ENCODE measurements around the gene HPN.
"Not testable (repeated sequence)": the region's sequence is repeated elsewhere in the genome, so short reads cannot be mapped to it uniquely, and the experiment has no call there.

HPN gene

DNA sequence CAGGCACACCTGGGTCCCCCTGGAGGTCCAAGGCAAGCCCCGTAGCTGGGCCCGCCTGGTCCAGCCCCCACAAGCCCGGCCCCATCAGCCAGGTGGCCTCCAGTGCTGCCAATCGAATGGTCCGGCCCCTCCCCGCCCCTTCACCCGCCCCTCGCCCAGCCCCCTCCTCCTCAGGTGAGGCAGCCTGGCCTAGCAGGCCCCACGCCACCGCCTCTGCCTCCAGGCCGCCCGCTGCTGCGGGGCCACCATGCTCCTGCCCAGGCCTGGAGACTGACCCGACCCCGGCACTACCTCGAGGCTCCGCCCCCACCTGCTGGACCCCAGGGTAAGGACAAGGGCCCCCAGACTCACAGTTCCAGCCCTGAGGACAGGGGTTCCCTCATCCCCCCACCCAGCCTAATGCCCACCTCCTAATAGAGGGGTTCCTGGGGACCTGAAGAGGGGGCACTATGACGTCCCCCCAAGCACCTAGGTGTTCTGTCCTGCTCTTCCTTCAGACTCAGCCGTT lies at the start of gene HPN:
HPN (plus strand) TSS at position 174 of the 508 bp plus-strand sequence. CDS start 786 bp downstream, outside the sequence.
- DNase-seq, result no peak

DNA sequence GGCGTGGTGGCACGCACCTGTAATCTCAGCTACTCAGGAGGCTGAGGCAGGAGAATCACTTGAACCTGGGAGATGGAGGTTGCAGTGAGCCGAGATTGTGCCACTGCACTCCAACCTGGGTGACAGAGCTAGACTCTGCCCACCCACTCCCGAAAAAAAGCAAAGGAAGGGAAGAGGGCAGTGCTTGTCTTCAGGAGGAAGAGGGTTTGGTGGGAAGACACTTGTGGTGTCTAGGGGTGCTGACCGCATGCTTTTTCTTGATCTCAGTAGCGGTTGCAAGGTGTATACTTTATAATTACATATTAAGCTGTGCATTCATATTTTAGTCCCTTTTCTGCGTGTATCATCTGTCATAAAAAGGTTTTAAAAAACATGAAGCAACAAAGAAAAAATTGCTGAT lies 48.9 kb upstream of the HPN start:
- peak; percentile 19 for DNase-seq

DNA sequence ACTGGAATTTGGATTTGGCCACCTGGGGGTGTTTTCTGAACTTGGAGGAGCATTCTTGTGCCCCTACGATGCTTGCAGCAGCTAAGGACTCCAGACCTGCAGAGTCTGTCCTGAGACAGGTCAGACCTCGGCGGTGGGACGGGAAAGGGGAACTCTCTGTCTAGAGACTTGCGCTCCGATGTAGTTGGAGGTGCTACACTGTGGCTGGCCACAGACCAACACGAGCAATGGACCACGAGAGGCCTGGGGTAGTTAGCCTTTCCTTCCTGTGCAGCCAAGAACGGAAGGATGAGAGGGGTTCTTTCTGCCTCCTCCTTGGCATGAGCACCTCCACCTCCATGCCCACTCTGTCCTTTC lies 47.3 kb upstream of the HPN start:
- no peak for DNase-seq

DNA sequence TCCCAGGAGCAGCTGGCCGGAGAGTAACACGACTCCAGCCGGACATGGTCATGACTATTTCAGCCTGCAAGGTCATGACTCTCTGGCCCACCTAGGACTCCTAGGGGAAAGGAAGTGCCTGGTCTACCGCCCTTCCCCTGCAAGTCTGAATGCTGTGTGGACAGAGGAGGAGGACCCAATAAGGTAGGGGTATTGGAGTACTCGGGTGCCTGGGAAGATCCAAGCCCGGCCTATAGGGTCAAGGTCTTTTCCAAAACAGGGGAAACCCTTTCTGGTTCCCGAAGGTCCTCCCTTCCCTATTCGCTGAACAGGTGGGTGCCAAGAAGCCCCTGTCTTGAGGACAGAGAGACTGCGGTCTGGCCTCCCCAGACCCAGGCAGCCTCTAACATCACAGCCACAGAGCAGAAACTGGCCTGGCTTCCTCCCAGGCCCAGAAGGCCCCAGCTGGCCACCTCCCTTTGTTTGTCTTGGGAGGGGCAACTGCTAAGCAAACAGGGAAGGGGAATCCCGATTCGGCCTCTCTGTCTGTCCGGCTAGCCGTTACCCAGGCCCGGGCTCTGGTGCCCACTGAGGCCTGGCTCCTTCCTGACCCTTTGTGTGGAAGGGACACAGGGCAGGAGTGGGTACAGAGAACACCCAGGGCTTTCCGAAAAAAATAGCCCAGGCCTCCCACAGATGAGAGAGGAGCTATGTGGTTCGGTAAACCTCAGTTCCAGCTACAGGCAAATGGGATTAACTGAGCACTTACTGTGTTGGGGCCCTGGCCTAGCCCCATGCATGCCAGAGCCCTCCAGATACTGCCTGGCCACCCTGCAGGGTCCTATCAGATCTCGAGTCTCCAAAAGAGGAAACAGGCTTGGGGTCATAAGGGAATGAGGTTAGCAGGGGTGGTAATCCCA lies 46.6 kb upstream of the HPN start:
- no peak for DNase-seq

DNA sequence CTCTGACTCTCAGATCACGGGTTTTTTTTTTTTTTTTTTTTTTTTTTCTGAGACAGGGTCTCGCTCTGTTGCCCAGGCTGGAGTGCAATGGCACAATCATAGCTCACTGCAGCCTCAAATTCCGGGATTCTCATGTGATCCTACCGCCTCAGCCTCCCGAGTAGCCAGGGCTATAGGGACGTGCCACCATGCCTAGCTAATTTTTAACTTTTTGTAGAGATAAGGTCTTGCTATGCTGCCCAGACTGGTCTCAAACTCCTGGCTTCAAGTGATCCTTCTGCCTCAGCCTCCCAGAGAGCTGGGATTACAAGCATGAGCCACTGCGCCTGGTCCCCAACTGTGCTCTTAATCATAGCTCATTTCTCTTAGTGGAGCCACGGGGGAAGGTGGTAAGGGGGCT lies 46.0 kb upstream of the HPN start:
- no peak for DNase-seq

DNA sequence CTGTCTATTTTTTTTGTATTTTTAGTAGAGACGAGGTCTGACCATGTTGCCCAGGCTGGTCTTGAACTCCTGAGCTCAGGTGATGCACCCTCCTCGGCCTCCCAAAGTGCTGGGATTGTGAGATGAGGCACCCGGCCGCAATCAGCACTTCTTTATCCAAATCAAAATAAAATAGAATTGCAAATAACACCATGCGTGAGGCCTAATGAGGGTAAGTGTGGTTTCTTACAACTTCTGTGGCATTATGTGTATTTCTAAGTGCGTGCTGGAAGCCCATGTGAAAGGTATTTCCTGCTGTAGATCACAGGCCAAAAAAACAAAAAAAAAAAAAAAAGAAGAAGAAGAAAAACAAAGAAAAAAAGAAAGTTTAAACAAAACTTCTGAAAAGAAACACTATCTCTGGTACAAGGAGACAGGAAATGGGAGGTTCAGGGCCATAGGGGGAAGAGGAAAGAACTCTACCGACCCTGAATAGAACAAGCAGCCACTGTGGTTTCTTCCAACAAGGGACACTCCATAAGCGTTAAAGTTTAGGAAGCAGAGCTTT lies 44.4 kb upstream of the HPN start:
- peak; percentile 52 for DNase-seq

DNA sequence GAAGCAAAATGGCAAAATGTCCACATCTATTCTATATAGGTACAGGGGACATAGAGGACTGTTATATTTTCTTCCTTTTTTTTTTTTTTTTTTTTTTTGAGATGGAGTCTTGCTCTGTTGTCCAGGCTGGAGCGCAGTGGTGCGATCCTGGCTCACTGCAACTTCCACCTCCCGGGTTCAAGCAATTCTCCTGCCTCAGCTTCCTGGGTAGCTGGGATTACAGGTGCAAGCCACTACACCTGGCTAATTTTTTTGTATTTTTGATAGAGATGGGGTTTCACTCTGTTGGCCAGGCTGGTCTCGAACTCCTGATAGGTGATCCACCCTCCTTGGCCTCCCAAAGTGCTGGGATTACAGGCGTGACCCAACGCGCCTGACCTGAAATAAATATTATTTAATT lies 43.3 kb upstream of the HPN start:
- not testable (repeated sequence) for DNase-seq

DNA sequence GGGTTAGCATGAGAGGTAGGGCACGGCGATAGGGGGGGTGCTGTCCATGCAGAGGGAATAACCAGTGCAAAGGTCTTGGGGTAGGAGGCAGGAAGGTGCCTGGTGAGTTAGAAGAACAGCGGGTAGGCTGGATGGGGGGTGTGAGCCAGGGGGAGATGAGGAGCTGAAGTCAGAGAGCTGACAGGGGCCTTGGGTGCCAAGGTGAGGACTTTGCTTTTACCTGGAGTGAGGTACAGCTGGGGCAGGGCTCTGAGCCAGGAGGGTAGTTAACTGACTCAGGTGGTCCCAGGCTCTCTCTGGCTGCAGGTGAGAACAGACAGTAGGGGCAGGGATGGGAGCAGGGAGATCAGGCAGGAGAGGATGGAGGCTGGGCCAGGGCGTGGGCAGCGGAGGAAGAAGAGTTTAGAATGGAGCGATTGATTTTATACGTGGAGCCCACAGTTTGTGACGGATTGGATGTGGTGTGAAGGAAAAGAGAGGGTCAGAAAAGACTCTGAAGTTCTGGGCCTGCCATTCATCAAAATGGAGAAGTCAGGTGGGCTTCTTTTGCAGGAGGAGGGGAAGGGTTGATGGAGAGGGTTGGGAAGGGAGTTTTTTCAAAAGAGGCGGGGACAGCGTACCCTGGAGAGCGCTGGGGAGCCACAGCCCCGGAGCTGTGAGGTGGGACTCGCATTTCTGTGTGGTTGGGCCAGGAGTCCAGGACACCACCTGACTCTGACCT lies 42.6 kb upstream of the HPN start:
- DNase-seq, result no peak

DNA sequence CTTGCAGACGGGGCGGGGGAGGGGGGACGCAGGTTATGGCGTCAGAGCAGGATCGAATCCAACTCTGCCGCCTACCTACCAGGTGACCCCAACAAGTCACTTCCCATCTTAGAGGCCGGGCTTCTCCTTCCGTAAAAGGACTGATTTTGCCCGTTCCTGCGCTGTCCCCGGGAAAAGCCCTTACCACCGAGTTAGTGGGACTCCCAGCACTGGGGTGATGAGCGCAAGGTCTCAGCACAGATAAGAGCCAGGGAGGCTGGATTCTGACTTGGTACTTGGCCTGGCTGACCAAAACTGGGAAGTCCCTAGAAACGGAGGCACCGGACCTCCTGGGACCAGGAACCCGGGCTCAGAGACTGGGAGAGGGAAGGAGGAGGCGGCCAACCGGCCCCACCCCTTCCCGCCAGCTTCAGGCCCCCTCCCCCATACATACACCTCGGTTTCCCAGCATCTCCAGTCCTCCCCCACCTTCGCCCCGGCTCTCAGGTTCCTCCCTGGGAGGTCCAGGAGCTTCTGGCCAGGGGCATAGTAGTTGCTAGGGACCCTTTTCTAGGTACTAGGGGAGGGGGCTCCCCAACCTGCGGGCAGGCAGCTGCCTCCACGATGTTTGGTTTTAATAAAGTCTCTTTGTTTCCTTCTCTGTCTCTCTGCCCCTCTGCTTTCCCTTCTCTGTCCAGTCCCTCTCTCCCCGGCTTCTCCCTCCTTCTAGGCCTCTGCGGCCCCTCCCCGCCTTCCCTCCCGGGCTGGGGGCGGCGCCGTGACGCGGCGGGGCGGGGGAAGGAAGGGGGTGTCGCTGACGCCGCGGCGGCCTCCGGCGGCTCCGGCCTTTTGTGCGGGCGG lies 41.8 kb upstream of the HPN start, which contains the start of gene GRAMD1A:
GRAMD1A (plus strand) TSS at position 826 of the 840 bp plus-strand sequence. CDS start 156 bp downstream, outside the sequence.
- DNase-seq, result peak; percentile 79

DNA sequence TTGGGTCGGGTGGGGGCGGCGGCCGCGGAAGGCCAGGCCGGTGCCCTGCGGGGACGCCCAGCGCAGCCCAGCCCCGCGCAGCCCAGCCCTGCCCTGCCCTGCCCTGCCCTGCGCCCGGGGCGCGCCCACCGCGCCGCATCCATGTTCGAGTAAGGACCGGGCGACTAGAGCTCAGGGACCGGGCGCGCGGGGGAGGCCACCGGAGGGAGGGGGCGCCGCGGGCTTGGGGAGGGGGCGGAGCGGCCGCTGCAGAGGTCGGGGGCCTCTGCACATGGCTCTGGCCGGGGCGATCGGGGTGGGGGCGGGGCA lies 41.2 kb upstream of the HPN start:
- no peak for DNase-seq

DNA sequence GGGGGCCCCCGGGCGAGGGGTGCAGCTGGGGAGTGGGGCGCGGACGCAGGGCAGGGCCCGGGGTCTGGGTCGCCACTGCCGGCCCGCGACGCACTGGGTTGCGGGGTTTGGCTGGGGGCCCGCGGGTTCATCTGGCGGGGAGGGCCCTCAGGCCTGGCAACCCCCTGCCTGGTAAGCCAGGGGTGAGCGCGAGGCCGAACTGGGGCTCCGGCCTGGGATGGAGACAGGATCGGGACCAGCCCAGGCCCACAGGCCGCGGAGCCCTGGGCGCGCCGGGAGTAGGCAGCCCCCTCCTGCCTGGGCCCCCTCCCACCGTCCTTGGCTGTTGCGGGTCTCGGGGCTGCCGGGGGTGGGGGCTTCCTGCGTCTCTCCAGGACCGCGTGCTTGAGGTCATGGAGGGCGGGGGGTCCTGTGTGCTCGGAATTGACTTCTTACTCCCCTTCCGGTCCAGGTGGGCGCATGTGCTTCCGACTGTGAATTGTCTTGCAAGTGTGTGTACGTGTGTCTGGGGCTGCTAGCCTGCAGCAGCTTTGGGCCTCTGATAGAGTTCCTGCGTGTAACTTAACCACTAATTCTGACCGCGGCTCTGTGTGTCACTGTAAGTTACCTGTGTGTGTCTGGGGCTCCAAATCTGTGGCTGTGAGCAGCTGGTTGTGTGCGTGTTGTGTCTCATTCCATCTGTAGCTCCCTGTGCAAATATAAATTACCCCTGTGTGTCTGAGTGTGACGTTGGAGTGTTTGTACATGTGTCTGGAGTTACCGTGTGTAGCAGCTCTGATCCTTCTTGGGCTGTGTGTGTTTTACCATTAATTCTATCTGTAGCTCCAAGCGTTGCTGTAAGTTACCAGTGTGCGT lies 40.6 kb upstream of the HPN start:
- peak; percentile 70 for DNase-seq

DNA sequence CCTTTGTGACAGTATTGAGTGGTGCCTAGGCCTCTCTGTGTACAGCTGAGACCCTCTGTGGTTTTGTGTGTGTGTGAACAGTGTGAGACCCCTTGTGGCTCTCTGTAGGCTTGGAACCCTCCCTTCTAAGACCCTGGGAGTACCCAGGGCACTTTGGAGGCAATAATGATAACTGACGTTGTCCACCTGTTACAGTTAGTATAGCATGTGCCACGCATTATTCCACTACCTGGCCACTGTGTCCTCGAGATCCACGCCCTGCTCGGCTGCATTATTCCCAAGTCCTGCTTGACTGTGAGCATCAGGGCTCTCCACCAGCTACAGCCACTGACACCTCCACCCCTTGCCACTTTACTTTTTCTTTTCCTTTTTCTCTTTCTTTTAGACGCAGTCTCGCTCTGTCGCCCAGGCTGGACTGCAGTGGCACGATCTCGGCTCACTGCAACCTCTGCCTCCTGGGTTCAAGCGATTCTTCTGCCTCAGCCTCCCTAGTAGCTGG lies 39.4 kb upstream of the HPN start:
- DNase-seq, result no peak

DNA sequence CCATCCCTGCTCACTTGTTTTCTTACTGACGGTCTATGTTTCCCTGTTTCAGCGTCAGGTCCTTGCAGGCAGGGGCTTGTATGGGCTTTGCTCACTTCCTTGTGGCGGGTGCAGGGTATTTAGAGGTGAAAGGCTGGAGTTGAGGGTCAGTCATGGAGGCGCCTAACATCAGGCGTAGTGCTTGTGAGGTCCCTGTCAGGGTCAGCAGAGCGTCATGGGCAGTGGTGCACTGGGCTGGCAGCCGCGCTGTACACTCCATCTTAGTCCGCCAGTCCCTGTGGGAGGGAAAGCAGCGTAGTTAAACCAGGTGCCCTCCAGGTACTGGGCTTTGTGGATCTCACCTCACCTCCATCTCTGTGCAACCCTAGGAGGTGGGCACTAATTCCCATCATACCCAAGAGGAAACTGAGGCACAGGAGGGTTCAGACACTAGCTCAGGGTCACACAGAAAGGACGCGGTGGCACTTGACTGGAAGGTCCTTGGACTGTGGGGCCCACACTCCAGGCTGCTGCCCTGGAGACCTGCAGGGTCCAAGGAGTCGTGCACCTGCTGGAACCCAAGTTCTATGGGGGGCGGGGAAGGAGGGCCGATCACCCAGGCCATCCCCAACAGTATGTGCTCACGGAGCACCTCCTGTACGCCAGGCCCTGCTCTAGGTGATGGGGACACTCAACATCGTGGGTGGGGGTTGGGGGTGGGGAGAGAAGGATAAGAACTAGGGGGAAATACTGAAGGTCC lies 36.8 kb upstream of the HPN start:
- DNase-seq, result no peak

DNA sequence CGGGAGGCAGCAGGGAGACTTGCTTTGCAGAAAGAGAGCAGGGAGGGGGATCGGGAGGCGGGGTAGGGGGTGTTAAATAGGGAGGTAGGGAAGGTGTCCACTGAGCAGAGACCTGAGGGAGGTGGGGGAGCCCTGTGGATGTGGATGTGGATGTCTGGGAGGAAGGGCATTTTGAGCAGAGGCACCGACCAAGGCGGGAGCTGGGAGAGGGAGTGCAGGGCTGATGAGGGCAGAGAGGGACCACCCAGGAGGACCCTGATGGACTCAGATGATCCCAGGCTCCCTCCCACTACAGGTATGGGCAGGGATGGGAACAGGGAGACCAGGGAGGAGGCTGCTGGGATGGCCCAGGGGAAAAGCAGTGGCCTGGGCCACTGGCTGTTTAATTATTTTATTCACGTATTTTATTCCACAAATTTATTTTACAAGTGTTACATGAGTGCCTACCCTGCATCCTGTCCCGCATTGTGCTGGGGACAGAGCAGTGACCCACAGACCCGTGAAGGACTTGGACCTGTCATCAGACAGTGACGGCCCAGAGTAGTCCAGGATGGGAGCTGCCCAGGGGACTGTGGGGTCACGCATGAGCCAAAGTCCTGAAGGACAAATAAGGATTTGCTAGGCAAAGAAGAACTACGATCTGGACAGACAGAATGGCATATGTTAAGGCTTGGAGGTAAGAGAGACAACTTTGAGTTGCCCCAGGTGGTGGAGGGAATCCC lies 36.1 kb upstream of the HPN start:
- DNase-seq, result no peak

DNA sequence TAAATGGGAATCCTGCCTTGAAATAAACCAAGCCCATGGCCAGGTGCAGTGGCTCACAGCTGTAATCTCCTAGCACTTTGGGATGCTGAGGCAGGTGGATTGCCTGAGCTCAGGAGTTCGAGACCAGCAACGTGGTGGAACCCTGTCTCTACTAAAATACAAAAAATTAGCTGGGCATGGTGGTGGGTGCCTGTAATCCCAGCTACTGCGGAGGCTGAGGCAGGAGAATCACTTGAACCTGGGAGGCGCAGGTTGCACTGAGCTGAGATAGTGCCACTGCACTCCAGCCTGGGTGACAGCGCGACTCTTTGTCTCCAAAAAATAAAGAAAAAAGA lies 35.5 kb upstream of the HPN start:
- DNase-seq, result not testable (repeated sequence)

DNA sequence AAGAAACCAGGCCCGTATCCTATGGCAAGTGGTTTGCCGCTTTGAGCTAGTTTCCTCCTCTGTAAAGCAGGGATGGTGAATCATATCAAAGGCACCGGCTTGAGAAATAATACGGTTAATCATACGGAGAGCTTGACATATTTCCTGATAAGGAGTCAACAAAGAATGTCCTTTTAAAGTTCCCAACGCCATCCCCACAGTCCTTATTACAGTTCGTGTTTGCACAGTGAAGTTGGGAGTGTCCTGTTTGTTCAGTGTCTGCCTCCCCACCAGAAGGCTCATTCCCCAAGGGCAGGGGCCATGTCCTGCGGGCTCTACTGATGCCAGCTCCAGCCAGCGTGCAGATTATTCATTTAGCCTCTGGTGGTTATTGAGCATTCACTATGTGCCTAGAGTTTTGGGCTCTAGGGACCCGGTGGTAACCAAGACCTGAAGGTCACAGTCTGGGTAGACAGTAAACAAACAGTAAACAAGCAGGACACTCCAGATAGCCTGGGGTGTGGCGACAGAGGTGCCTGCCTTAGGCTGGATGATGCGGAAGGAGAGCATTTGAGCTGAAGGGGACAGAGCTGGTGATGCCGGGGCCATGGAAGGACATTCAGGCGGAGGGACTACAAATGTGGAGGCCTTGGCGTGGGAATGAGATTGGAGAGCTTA lies 35.1 kb upstream of the HPN start:
- DNase-seq, result no peak

DNA sequence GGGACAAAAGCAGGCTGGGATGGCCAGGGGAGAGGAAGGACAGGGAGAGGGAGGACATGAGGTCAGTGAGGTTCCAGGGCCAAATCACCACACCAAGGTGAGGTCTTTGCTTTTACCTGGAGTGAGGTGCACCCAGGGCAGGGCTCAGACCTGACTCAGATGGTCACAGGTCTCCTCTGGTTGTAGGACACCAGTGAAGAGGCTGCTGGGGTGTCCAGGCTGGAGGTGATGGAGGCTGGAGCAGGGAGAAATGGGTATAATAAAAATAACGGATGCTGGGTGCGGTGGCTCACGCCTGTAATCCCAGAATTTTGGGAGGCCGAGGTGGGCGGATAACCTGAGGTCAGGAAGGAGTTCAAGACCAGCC lies 34.5 kb upstream of the HPN start:
- no peak for DNase-seq

DNA sequence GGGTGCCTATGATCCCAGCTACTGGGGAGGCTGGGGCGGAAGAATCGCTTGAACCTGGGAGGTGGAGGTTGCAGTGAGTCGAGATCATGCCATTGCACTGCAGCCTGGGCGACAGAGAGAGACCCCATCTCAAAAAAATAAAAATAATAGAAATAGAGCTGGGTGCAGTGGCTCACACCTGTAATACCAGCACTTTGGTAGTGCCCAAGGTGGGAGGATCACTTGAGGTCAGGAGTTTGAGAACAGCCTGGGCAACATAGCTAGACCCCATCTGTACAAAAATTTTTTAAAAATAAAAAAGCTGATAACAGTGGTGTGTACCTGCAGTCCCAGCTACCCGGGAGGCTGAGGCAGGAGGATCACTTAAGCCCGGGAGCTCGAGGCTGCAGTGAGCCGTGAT lies 34.1 kb upstream of the HPN start:
- not testable (repeated sequence) for DNase-seq

DNA sequence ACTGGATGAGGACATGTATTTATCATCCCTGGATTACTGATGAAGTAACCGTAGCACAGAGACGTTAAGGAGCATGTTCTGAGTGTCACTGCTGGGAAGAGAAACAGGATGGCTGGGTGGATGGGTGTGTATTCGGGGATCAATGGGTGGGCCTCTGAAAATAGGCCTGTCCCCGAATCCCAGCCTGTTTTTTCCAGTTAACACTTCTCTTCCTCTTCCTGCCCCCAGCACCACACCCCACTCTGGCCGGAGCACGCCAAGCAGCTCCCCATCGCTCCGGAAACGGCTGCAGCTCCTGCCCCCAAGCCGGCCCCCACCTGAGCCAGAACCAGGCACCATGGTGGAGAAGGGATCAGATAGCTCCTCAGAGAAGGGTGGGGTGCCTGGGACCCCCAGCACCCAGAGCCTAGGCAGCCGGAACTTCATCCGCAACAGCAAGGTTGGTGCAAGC lies 32.6 kb upstream of the HPN start:
- DNase-seq, result no peak

All from CD4-positive, alpha-beta T cell treated with Interleukin-10 for 1 hour (primary cell).